GM13977 (cell line): ENCODE data around the gene SCIN.

Experiments used
- DNase-seq: peaks from one replicate; pipeline ENCODE4 v3.0.0; 2012; ENCODE audit warnings: low spot score
- in situ Hi-C: fragments of 300-500 bp; cut with MboI; formaldehyde crosslinking; loops from one replicate; pipeline ENCODE4 v1.12.0; 2022; ENCODE audit warnings: low sequenced_read_pairs, low pct_unique_long_range_greater_than_20kb, mixed read lengths, inconsistent platforms; ENCODE audit not compliant: unreplicated experiment
- TF ChIP-seq, protein P1 (sequence below): IDR thresholded peaks from 2 replicates; pipeline ENCODE4 v1.5.1; 2012; ENCODE audit warnings: mild to moderate bottlenecking, control low read depth; ENCODE audit not compliant: insufficient read depth; ENCODE audit errors: extremely low read depth, missing control alignments

Gene SCIN

GRCh38 chr7:12692035-12692434 lies 121.5 kb downstream of the SCIN start:
- in situ Hi-C loops: no loop called here
- TF ChIP-seq, protein P1, sequence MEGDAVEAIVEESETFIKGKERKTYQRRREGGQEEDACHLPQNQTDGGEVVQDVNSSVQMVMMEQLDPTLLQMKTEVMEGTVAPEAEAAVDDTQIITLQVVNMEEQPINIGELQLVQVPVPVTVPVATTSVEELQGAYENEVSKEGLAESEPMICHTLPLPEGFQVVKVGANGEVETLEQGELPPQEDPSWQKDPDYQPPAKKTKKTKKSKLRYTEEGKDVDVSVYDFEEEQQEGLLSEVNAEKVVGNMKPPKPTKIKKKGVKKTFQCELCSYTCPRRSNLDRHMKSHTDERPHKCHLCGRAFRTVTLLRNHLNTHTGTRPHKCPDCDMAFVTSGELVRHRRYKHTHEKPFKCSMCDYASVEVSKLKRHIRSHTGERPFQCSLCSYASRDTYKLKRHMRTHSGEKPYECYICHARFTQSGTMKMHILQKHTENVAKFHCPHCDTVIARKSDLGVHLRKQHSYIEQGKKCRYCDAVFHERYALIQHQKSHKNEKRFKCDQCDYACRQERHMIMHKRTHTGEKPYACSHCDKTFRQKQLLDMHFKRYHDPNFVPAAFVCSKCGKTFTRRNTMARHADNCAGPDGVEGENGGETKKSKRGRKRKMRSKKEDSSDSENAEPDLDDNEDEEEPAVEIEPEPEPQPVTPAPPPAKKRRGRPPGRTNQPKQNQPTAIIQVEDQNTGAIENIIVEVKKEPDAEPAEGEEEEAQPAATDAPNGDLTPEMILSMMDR: no peak
- DNase-seq: no peak

DNA sequence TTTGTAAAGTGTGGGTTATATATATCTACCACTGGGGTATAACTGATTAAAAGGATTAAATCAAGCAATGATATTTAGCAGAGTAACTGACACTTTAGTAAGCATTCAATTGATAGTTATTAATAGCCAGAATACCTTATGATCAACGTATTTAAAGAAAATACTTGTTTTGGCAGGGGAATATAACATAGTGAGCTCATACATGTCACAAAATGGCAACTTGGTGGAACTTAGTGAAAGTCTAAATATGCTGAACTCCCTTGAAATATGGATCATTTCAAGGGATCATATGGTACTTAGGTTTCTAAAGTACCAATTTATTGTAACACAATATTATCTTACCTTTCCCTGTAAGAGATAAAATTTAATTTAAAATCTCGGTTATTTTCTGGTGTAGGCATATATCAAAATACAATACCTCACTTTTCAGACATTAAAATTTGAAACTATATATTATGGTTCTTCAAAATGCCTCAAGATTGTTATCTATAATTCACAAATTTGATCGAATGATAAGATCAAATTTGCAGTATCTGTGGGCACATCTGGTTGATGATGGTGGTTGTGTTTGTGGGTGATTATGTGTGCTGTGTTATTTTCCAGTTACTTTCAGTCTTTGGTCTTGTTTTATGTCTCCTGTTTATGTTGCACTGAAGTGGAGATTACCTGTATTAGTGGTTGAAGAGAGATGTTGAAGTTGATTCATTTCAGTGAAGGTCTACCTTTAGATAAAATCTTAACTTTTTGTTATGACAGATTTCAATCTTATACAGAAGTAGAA lies 122.1 kb downstream of the SCIN start:
- in situ Hi-C loops: no loop called here

DNA sequence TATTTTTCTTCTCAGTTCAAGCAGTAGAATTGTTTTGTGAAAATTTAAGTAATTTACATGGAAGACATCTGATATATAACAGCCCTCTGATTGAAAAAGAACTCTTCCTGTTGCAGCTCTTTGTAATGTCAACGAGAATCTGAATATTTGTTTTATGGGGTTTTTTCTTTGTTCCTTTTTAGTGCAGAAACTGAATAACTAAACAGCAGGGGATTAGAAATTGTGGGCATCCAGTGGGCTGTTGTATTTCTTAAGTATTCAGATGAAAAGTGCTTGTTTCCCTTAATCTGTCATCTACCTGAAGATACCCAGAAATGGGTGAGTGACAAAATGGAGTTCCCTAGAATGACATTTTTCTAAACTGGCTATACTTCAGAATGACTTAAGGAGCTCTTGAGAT lies 124.3 kb downstream of the SCIN start:
- in situ Hi-C loops: no loop called here
- TF ChIP-seq, protein P1: no peak
- DNase-seq: no peak

More for the DNA sequence above, 122.1 kb downstream of the SCIN start:
- DNase-seq: no peak
- TF ChIP-seq, protein P1: no peak

- in situ Hi-C loops: no loop called here
- TF ChIP-seq, protein P1: no peak
- no peak for DNase-seq
Observed at GRCh38 chr7:12695965-12696364, 125.4 kb downstream of the SCIN start.

GRCh38 chr7:12699299-12699698 lies 128.8 kb downstream of the SCIN start:
- DNase-seq: no peak
- in situ Hi-C loops: no loop called here
- TF ChIP-seq, protein P1: no peak

DNA sequence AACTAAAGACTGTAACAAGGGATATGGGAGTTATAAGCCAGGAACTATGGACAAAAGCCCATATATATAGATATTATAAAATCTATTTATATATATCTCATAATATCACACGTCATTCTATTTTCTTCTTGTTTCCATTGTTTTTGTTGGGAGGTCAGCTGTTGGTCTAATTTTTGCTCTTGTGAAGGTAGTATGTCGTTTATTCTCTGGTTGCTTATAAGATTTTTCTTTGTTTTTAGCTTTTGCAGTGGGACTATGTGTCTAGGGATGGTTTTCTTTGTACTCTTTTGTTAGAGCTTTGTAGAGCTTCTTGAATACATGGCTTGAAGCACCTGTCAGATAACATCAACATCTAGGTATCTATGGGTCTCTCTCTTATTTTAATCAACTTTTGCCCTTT lies 130.9 kb downstream of the SCIN start:
- TF ChIP-seq, protein P1: no peak
- no peak for DNase-seq
- in situ Hi-C loops: no loop called here
